Activated T-cell treated with anti-CD3 and anti-CD28 coated beads, Interleukin-2, amount 50 U/mL, for 48 hours (primary cell): ENCODE data around the gene UNC13C.
"Not testable (repeated sequence)": the region's sequence is repeated elsewhere in the genome, so short reads cannot be mapped to it uniquely, and the experiment has no call there.

Experiments used
- DNase-seq, 2 experiments: peaks; one replicate each; pipeline ENCODE4 v3.0.0-alpha.2; 2020

Gene UNC13C

GRCh38 chr15:54307252-54307902 is 329.1 kb downstream of the UNC13C start:
- no peak for DNase-seq

GRCh38 chr15:54307926-54308325 is 329.7 kb downstream of the UNC13C start:
- DNase-seq = no peak

- DNase-seq = no peak
Measured at GRCh38 chr15:54312528-54312927, 334.3 kb downstream of the UNC13C start.

GRCh38 chr15:54321426-54321825 is 343.2 kb downstream of the UNC13C start:
- DNase-seq = no peak

- no peak for DNase-seq
Measured at GRCh38 chr15:54322341-54322740, 344.1 kb downstream of the UNC13C start.

GRCh38 chr15:54345301-54345700 is 367.1 kb downstream of the UNC13C start:
- DNase-seq = no peak

GRCh38 chr15:54345827-54346226 is 367.6 kb downstream of the UNC13C start:
- no peak for DNase-seq

- no peak for DNase-seq
Measured at GRCh38 chr15:54347082-54347827, 369.0 kb downstream of the UNC13C start.

- DNase-seq = no peak
Measured at GRCh38 chr15:54353726-54354125, 375.5 kb downstream of the UNC13C start.

GRCh38 chr15:54354341-54354740 is 376.1 kb downstream of the UNC13C start:
- no peak for DNase-seq

GRCh38 chr15:54364961-54365360 is 386.7 kb downstream of the UNC13C start:
- DNase-seq = no peak

GRCh38 chr15:54373332-54373731 is 395.1 kb downstream of the UNC13C start:
- no peak for DNase-seq

GRCh38 chr15:54374184-54374952 is 396.1 kb downstream of the UNC13C start:
- DNase-seq = no peak

- no peak for DNase-seq
Measured at GRCh38 chr15:54387799-54388198, 409.6 kb downstream of the UNC13C start.

- DNase-seq = no peak
Measured at GRCh38 chr15:54388746-54389145, 410.5 kb downstream of the UNC13C start.

- no peak for DNase-seq
Measured at GRCh38 chr15:54410481-54410880, 432.2 kb downstream of the UNC13C start.

- no peak for DNase-seq
Measured at GRCh38 chr15:54424171-54424570, 445.9 kb downstream of the UNC13C start.

- DNase-seq = no peak
Measured at GRCh38 chr15:54428596-54428995, 450.4 kb downstream of the UNC13C start.

- not testable (repeated sequence) for DNase-seq
Measured at GRCh38 chr15:54450288-54450687, 472.0 kb downstream of the UNC13C start.

GRCh38 chr15:54456413-54456812 is 478.2 kb downstream of the UNC13C start:
- DNase-seq = no peak

GRCh38 chr15:54462511-54462913 is 484.3 kb downstream of the UNC13C start:
- no peak for DNase-seq

- no peak for DNase-seq
Measured at GRCh38 chr15:54481819-54482218, 503.6 kb downstream of the UNC13C start.

- no peak for DNase-seq
Measured at GRCh38 chr15:54482251-54482650, 504.0 kb downstream of the UNC13C start.

GRCh38 chr15:54500330-54500729 is 522.1 kb downstream of the UNC13C start:
- no peak for DNase-seq
